ENCODE results near the gene DDRGK1. TPM values are rescaled to one million over a fixed set of nuclear protein-coding genes. Genes with fewer than 3 reads are reported as not detected.

DDRGK1 gene
- total RNA-seq, 1 donor from 2014 or later, result 84.2 TPM

GRCh38 chr20:3162080-3162611, 42.3 kb downstream of the DDRGK1 start:
- no peak for DNase-seq (ENCODE audit: extremely low spot score, unreplicated experiment)
- TF ChIP-seq CTCF (IDR thresholded peaks at IDR 0.05), result no peak
- H3K27ac Mint-ChIP-seq (ENCODE audit: unreplicated experiment), result no peak overlapping the region
- no peak overlapping the region for H3K4me3 Mint-ChIP-seq (ENCODE audit: unreplicated experiment)
- H3K9me3 Mint-ChIP-seq (ENCODE audit: unreplicated experiment), result no peaks in the 10 kb centered on the region
- H3K27me3 Mint-ChIP-seq (ENCODE audit: unreplicated experiment), result no peaks in the 10 kb centered on the region
- H3K36me3 Mint-ChIP-seq (ENCODE audit: unreplicated experiment), result no peaks in the 10 kb centered on the region
- peaks cover 24% of the 10 kb centered on the region for H3K4me1 Mint-ChIP-seq (ENCODE audit: unreplicated experiment)

- H3K36me3 Mint-ChIP-seq (ENCODE audit: unreplicated experiment), result no peaks in the 10 kb centered on the region
- no peak overlapping the region for H3K4me3 Mint-ChIP-seq (ENCODE audit: unreplicated experiment)
- no peak for DNase-seq (ENCODE audit: extremely low spot score, unreplicated experiment)
- H3K27ac Mint-ChIP-seq (ENCODE audit: unreplicated experiment), result no peak overlapping the region
- peaks cover 30% of the 10 kb centered on the region for H3K4me1 Mint-ChIP-seq (ENCODE audit: unreplicated experiment)
- H3K9me3 Mint-ChIP-seq (ENCODE audit: unreplicated experiment), result no peaks in the 10 kb centered on the region
- TF ChIP-seq CTCF (IDR thresholded peaks at IDR 0.05), result no peak
- no peaks in the 10 kb centered on the region for H3K27me3 Mint-ChIP-seq (ENCODE audit: unreplicated experiment)
These were observed 43.0 kb downstream of the DDRGK1 start for GRCh38 chr20:3161316-3162079.

- no peak for TF ChIP-seq CTCF (IDR thresholded peaks at IDR 0.05)
- peaks cover 36% of the 10 kb centered on the region for H3K4me1 Mint-ChIP-seq (ENCODE audit: unreplicated experiment)
- H3K27me3 Mint-ChIP-seq (ENCODE audit: unreplicated experiment), result no peaks in the 10 kb centered on the region
These were observed 44.1 kb downstream of the DDRGK1 start for GRCh38 chr20:3160418-3160817.

GRCh38 chr20:3158968-3159431, 45.5 kb downstream of the DDRGK1 start:
- peak overlapping the region; percentile 92 for H3K4me3 Mint-ChIP-seq (ENCODE audit: unreplicated experiment)
- no peaks in the 10 kb centered on the region for H3K27me3 Mint-ChIP-seq (ENCODE audit: unreplicated experiment)
- peaks cover 2% of the 10 kb centered on the region for H3K36me3 Mint-ChIP-seq (ENCODE audit: unreplicated experiment)
- H3K9me3 Mint-ChIP-seq (ENCODE audit: unreplicated experiment), result no peaks in the 10 kb centered on the region
- no peak for DNase-seq (ENCODE audit: extremely low spot score, unreplicated experiment)
- no peak for TF ChIP-seq CTCF (IDR thresholded peaks at IDR 0.05)
- H3K4me1 Mint-ChIP-seq (ENCODE audit: unreplicated experiment), result peaks cover 36% of the 10 kb centered on the region
- H3K27ac Mint-ChIP-seq (ENCODE audit: unreplicated experiment), result peak overlapping the region; percentile 94

More at GRCh38 chr20:3160418-3160817, 44.1 kb downstream of the DDRGK1 start:
- DNase-seq (ENCODE audit: extremely low spot score, unreplicated experiment), result no peak
- Mint-ChIP-seq H3K36me3 (ENCODE audit: unreplicated experiment) (no peaks in the 10 kb centered on the region), H3K9me3 (ENCODE audit: unreplicated experiment) (no peaks in the 10 kb centered on the region), H3K4me3 (ENCODE audit: unreplicated experiment) (peak overlapping the region; percentile 44), H3K27ac (ENCODE audit: unreplicated experiment) (no peak overlapping the region)

- Mint-ChIP-seq H3K27me3 (ENCODE audit: unreplicated experiment) (no peaks in the 10 kb centered on the region), H3K36me3 (ENCODE audit: unreplicated experiment) (peaks cover 4% of the 10 kb centered on the region), H3K4me3 (ENCODE audit: unreplicated experiment) (peak overlapping the region; percentile 64), H3K9me3 (ENCODE audit: unreplicated experiment) (no peaks in the 10 kb centered on the region), H3K4me1 (ENCODE audit: unreplicated experiment) (peaks cover 36% of the 10 kb centered on the region), H3K27ac (ENCODE audit: unreplicated experiment) (peak overlapping the region; percentile 31)
- TF ChIP-seq CTCF (IDR thresholded peaks at IDR 0.05), result no peak
- DNase-seq (ENCODE audit: extremely low spot score, unreplicated experiment), result no peak
These were observed 46.7 kb downstream of the DDRGK1 start for GRCh38 chr20:3157817-3158216.

Measured in osteocyte (in vitro differentiated cells).